Measurements from ENCODE around the gene KCTD17.

Gene KCTD17

GRCh38 chr22:37057796-37058510 lies 6.4 kb downstream of the KCTD17 start:
- Histone ChIP-seq H2BK15ac (replicated peaks; ENCODE audit: low read depth) (no peak overlapping the region), H3K4ac (ENCODE audit: low read depth, low read length) (no peak overlapping the region), H3K9ac (ENCODE audit: low read length) (no peak overlapping the region), H3K79me2 (ENCODE audit: control insufficient read depth, insufficient read depth, low read length) (no peaks in the 10 kb centered on the region), H2BK5ac (ENCODE audit: low read length) (no peak overlapping the region), H3K18ac (ENCODE audit: low read length) (no peak overlapping the region), H3K27ac (ENCODE audit: low read depth, low read length) (no peak overlapping the region), H3K27me3 (ENCODE audit: insufficient read depth, low read length, poor library complexity) (no peaks in the 10 kb centered on the region), H3K4me1 (ENCODE audit: control insufficient read depth, low read depth, low read length) (no peaks in the 10 kb centered on the region), H4K8ac (ENCODE audit: low read depth, low read length) (no peak overlapping the region), H3K79me1 (ENCODE audit: low read length) (no peaks in the 10 kb centered on the region), H3K23ac (ENCODE audit: low read length) (no peak overlapping the region), H2BK120ac (ENCODE audit: low read depth, low read length) (no peak overlapping the region), H4K5ac (ENCODE audit: low read length) (no peak overlapping the region), H3K4me2 (ENCODE audit: low read length) (no peak overlapping the region), H3K56ac (ENCODE audit: low read length) (no peak overlapping the region), H3K36me3 (ENCODE audit: control insufficient read depth, insufficient read depth, low read length) (no peaks in the 10 kb centered on the region), H2AK5ac (ENCODE audit: low read length) (no peak overlapping the region), H3K4me3 (ENCODE audit: low read length) (no peak overlapping the region)
- no CpG with 5 or more reads among the region's 12 CpGs for WGBS (ENCODE audit: extremely low coverage, insufficient coverage, low lambda C conversion rate)
- no peak for DNase-seq

GRCh38 chr22:37058917-37059701 lies 7.6 kb downstream of the KCTD17 start:
- no peaks in the 10 kb centered on the region for H3K79me1 ChIP-seq (ENCODE audit: low read length)
- no peaks in the 10 kb centered on the region for H3K27me3 ChIP-seq (ENCODE audit: insufficient read depth, low read length, poor library complexity)
- H3K4me1 ChIP-seq (ENCODE audit: control insufficient read depth, low read depth, low read length): no peaks in the 10 kb centered on the region
- no peaks in the 10 kb centered on the region for H3K79me2 ChIP-seq (ENCODE audit: control insufficient read depth, insufficient read depth, low read length)
- H3K18ac ChIP-seq (ENCODE audit: low read length): no peak overlapping the region
- H2BK5ac ChIP-seq (ENCODE audit: low read length): no peak overlapping the region
- H3K23ac ChIP-seq (ENCODE audit: low read length): no peak overlapping the region
- DNase-seq: no peak
- H4K5ac ChIP-seq (ENCODE audit: low read length): no peak overlapping the region
- H3K56ac ChIP-seq (ENCODE audit: low read length): no peak overlapping the region
- H2BK15ac ChIP-seq (replicated peaks; ENCODE audit: low read depth): no peak overlapping the region
- H2AK5ac ChIP-seq (ENCODE audit: low read length): no peak overlapping the region
- H3K4ac ChIP-seq (ENCODE audit: low read depth, low read length): no peak overlapping the region
- H3K4me2 ChIP-seq (ENCODE audit: low read length): no peak overlapping the region
- no peak overlapping the region for H4K8ac ChIP-seq (ENCODE audit: low read depth, low read length)
- H2BK120ac ChIP-seq (ENCODE audit: low read depth, low read length): no peak overlapping the region
- WGBS (ENCODE audit: extremely low coverage, insufficient coverage, low lambda C conversion rate): no CpG with 5 or more reads among the region's 28 CpGs
- no peak overlapping the region for H3K9ac ChIP-seq (ENCODE audit: low read length)
- H3K36me3 ChIP-seq (ENCODE audit: control insufficient read depth, insufficient read depth, low read length): no peaks in the 10 kb centered on the region
- no peak overlapping the region for H3K27ac ChIP-seq (ENCODE audit: low read depth, low read length)
- H3K4me3 ChIP-seq (ENCODE audit: low read length): no peak overlapping the region

- Histone ChIP-seq H3K79me1 (ENCODE audit: low read length) (no peaks in the 10 kb centered on the region), H3K36me3 (ENCODE audit: control insufficient read depth, insufficient read depth, low read length) (no peaks in the 10 kb centered on the region), H3K27ac (ENCODE audit: low read depth, low read length) (no peak overlapping the region), H3K4me3 (ENCODE audit: low read length) (no peak overlapping the region), H3K4ac (ENCODE audit: low read depth, low read length) (no peak overlapping the region), H3K4me1 (ENCODE audit: control insufficient read depth, low read depth, low read length) (no peaks in the 10 kb centered on the region), H4K8ac (ENCODE audit: low read depth, low read length) (no peak overlapping the region), H2AK5ac (ENCODE audit: low read length) (no peak overlapping the region), H3K18ac (ENCODE audit: low read length) (no peak overlapping the region), H3K27me3 (ENCODE audit: insufficient read depth, low read length, poor library complexity) (no peaks in the 10 kb centered on the region), H2BK15ac (replicated peaks; ENCODE audit: low read depth) (no peak overlapping the region), H3K4me2 (ENCODE audit: low read length) (no peak overlapping the region), H3K23ac (ENCODE audit: low read length) (no peak overlapping the region), H4K5ac (ENCODE audit: low read length) (no peak overlapping the region), H3K56ac (ENCODE audit: low read length) (no peak overlapping the region), H3K79me2 (ENCODE audit: control insufficient read depth, insufficient read depth, low read length) (no peaks in the 10 kb centered on the region), H2BK5ac (ENCODE audit: low read length) (no peak overlapping the region), H3K9ac (ENCODE audit: low read length) (no peak overlapping the region), H2BK120ac (ENCODE audit: low read depth, low read length) (no peak overlapping the region)
- WGBS (ENCODE audit: extremely low coverage, insufficient coverage, low lambda C conversion rate): no CpG with 5 or more reads among the region's 9 CpGs
- no peak for DNase-seq
Measured at GRCh38 chr22:37059876-37060449, 8.4 kb downstream of the KCTD17 start.

- Histone ChIP-seq H2BK15ac (replicated peaks; ENCODE audit: low read depth) (no peak overlapping the region), H2BK5ac (ENCODE audit: low read length) (no peak overlapping the region), H3K23ac (ENCODE audit: low read length) (no peak overlapping the region), H3K4me3 (ENCODE audit: low read length) (no peak overlapping the region), H3K4me2 (ENCODE audit: low read length) (no peak overlapping the region), H3K9ac (ENCODE audit: low read length) (no peak overlapping the region), H2AK5ac (ENCODE audit: low read length) (no peak overlapping the region), H3K79me1 (ENCODE audit: low read length) (no peaks in the 10 kb centered on the region), H4K8ac (ENCODE audit: low read depth, low read length) (no peak overlapping the region), H3K79me2 (ENCODE audit: control insufficient read depth, insufficient read depth, low read length) (no peaks in the 10 kb centered on the region), H3K27ac (ENCODE audit: low read depth, low read length) (no peak overlapping the region), H3K18ac (ENCODE audit: low read length) (no peak overlapping the region), H2BK120ac (ENCODE audit: low read depth, low read length) (no peak overlapping the region), H3K4me1 (ENCODE audit: control insufficient read depth, low read depth, low read length) (no peaks in the 10 kb centered on the region), H4K5ac (ENCODE audit: low read length) (no peak overlapping the region), H3K56ac (ENCODE audit: low read length) (no peak overlapping the region), H3K27me3 (ENCODE audit: insufficient read depth, low read length, poor library complexity) (no peaks in the 10 kb centered on the region), H3K4ac (ENCODE audit: low read depth, low read length) (no peak overlapping the region), H3K36me3 (ENCODE audit: control insufficient read depth, insufficient read depth, low read length) (no peaks in the 10 kb centered on the region)
- no peak for DNase-seq
- no CpG with 5 or more reads among the region's 28 CpGs for WGBS (ENCODE audit: extremely low coverage, insufficient coverage, low lambda C conversion rate)
Measured at GRCh38 chr22:37060801-37061610, 9.5 kb downstream of the KCTD17 start.

- WGBS (ENCODE audit: extremely low coverage, insufficient coverage, low lambda C conversion rate): no CpG with 5 or more reads among the region's 10 CpGs
- Histone ChIP-seq H3K4ac (ENCODE audit: low read depth, low read length) (no peak overlapping the region), H3K27ac (ENCODE audit: low read depth, low read length) (no peak overlapping the region), H4K8ac (ENCODE audit: low read depth, low read length) (no peak overlapping the region), H3K4me3 (ENCODE audit: low read length) (no peak overlapping the region), H3K23ac (ENCODE audit: low read length) (no peak overlapping the region), H2BK5ac (ENCODE audit: low read length) (no peak overlapping the region), H2AK5ac (ENCODE audit: low read length) (no peak overlapping the region), H3K36me3 (ENCODE audit: control insufficient read depth, insufficient read depth, low read length) (no peaks in the 10 kb centered on the region), H3K4me2 (ENCODE audit: low read length) (no peak overlapping the region), H3K18ac (ENCODE audit: low read length) (no peak overlapping the region), H4K5ac (ENCODE audit: low read length) (no peak overlapping the region), H2BK15ac (replicated peaks; ENCODE audit: low read depth) (no peak overlapping the region), H3K79me1 (ENCODE audit: low read length) (no peaks in the 10 kb centered on the region), H2BK120ac (ENCODE audit: low read depth, low read length) (no peak overlapping the region), H3K9ac (ENCODE audit: low read length) (no peak overlapping the region), H3K27me3 (ENCODE audit: insufficient read depth, low read length, poor library complexity) (no peaks in the 10 kb centered on the region), H3K4me1 (ENCODE audit: control insufficient read depth, low read depth, low read length) (no peaks in the 10 kb centered on the region), H3K56ac (ENCODE audit: low read length) (no peak overlapping the region), H3K79me2 (ENCODE audit: control insufficient read depth, insufficient read depth, low read length) (no peaks in the 10 kb centered on the region)
- DNase-seq: no peak
Measured at GRCh38 chr22:37061611-37062375, 10.3 kb downstream of the KCTD17 start.

All from mesendoderm (in vitro differentiated cells).